Loucy (cell line): ENCODE results near the gene TTC21B.
A peak's percentile ranks its signal among the peaks of the same experiment; 100 is the strongest.

ENCODE experiments used
- H2AFZ ChIP-seq: fragments of 200-600 bp; sonication (generic); 2 replicates; pipeline ENCODE4 v1.6.0; 2016; ENCODE audit warnings: antibody characterized with exemption, mild to moderate bottlenecking, low read length, moderate library complexity
- H3F3A ChIP-seq: fragments of 200-600 bp; 2 replicates; pipeline ENCODE4 v1.6.0; 2016; ENCODE audit warnings: antibody characterized with exemption, low read depth, mild to moderate bottlenecking
- H3K27me3 ChIP-seq: fragments of 200-600 bp; sonication (generic); 2 replicates; pipeline ENCODE4 v1.6.1; 2014; ENCODE audit warnings: low read length, mild to moderate bottlenecking; ENCODE audit not compliant: insufficient read depth, poor library complexity, severe bottlenecking
- H3K36me3 ChIP-seq: fragments of 200-600 bp; sonication (generic); 2 replicates; pipeline ENCODE4 v1.6.1; 2016; ENCODE audit warnings: low read length; ENCODE audit not compliant: insufficient read depth
- H3K4me1 ChIP-seq: fragments of 200-600 bp; sonication (generic); 2 replicates; pipeline ENCODE4 v1.5.1; 2014; ENCODE audit warnings: low read length, mild to moderate bottlenecking; ENCODE audit not compliant: insufficient read depth, poor library complexity, severe bottlenecking
- H3K4me2 ChIP-seq: fragments of 200-600 bp; sonication (generic); 2 replicates; pipeline ENCODE4 v1.6.0; 2014; ENCODE audit warnings: antibody characterized with exemption, low read length, low read depth, mild to moderate bottlenecking; ENCODE audit not compliant: poor library complexity, severe bottlenecking
- H3K4me3 ChIP-seq: fragments of 200-600 bp; sonication (generic); 2 replicates; pipeline ENCODE4 v1.5.1; 2014; ENCODE audit warnings: low read length, mild to moderate bottlenecking, mixed read lengths; ENCODE audit not compliant: poor library complexity, severe bottlenecking
- H3K79me2 ChIP-seq: fragments of 200-600 bp; sonication (generic); 2 replicates; pipeline ENCODE4 v1.6.1; 2014; ENCODE audit warnings: low read length; ENCODE audit not compliant: insufficient read depth
- H3K9ac ChIP-seq: fragments of 200-600 bp; sonication (generic); 2 replicates; pipeline ENCODE4 v1.6.0; 2014; ENCODE audit warnings: mild to moderate bottlenecking, low read depth, low read length, moderate library complexity; ENCODE audit not compliant: poor library complexity, severe bottlenecking
- H3K9me2 ChIP-seq: fragments of 200-600 bp; sonication (generic); replicated peaks from 2 replicates; pipeline ENCODE4 v1.6.1; 2016; ENCODE audit warnings: low read depth, low read length, mixed read lengths
- H3K9me3 ChIP-seq: fragments of 200-600 bp; sonication (generic); 2 replicates; pipeline ENCODE4 v1.6.1; 2014; ENCODE audit warnings: mild to moderate bottlenecking, antibody characterized with exemption, low read length, low read depth; ENCODE audit not compliant: insufficient read depth
- H4K20me1 ChIP-seq: fragments of 200-600 bp; sonication (generic); 2 replicates; pipeline ENCODE4 v1.6.0; 2014; ENCODE audit warnings: antibody characterized with exemption, low read length, mild to moderate bottlenecking; ENCODE audit not compliant: insufficient read depth, poor library complexity, severe bottlenecking
- EZH2phosphoT487 ChIP-seq: fragments of 200-600 bp; IDR thresholded peaks from 2 replicates; pipeline ENCODE4 v1.6.1; 2018; ENCODE audit warnings: antibody characterized with exemption, mild to moderate bottlenecking, moderate library complexity, borderline replicate concordance
- TF ChIP-seq, protein P1 (sequence below): fragments of 200-600 bp; sonication (generic); conservative IDR thresholded peaks from 2 replicates; pipeline ENCODE4 v1.5.1; 2014; ENCODE audit warnings: mild to moderate bottlenecking, antibody characterized with exemption, low read length

Gene TTC21B

DNA sequence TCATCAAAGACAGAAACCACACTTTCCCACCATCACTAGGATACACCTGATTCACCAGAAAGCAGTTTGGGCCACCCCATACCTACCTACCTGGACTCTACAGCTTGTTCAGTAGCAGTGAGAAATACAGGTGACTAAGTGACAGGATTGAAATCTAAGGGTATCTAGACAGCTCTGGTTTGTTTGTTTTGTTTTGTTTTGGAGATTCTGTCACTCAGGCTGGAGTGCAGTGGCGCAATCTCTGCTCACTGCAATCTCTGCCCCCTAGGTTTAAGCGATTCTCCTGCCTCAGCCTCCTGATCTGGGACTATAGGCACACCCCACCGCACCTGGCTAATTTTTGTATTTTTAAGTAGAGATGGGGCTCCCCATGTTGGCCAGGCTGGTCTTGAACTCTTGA lies 3.1 kb downstream of the TTC21B start:
- Histone ChIP-seq H3K9me2 (no peaks in the 10 kb centered on the region), H3K4me3 (peak overlapping the region; percentile 93), H4K20me1 (peaks cover 28% of the 10 kb centered on the region), H3K79me2 (peaks cover 60% of the 10 kb centered on the region), H3K9me3 (no peaks in the 10 kb centered on the region), H3K4me2 (peak overlapping the region; percentile 86), H3K27me3 (no peaks in the 10 kb centered on the region), H3K9ac (no peak overlapping the region), H2AFZ (no peak overlapping the region), H3F3A (no peaks in the 10 kb centered on the region), H3K36me3 (peaks cover 5% of the 10 kb centered on the region; the same call in 1 of the 2 replicates), H3K4me1 (peaks cover 59% of the 10 kb centered on the region)
- TF ChIP-seq, protein P1, sequence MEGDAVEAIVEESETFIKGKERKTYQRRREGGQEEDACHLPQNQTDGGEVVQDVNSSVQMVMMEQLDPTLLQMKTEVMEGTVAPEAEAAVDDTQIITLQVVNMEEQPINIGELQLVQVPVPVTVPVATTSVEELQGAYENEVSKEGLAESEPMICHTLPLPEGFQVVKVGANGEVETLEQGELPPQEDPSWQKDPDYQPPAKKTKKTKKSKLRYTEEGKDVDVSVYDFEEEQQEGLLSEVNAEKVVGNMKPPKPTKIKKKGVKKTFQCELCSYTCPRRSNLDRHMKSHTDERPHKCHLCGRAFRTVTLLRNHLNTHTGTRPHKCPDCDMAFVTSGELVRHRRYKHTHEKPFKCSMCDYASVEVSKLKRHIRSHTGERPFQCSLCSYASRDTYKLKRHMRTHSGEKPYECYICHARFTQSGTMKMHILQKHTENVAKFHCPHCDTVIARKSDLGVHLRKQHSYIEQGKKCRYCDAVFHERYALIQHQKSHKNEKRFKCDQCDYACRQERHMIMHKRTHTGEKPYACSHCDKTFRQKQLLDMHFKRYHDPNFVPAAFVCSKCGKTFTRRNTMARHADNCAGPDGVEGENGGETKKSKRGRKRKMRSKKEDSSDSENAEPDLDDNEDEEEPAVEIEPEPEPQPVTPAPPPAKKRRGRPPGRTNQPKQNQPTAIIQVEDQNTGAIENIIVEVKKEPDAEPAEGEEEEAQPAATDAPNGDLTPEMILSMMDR, result no peak
- no peak for TF ChIP-seq EZH2phosphoT487

- H3K9ac ChIP-seq, result no peak overlapping the region
- H3K27me3 ChIP-seq, result no peaks in the 10 kb centered on the region
- TF ChIP-seq, protein P1, result no peak
- H3K9me2 ChIP-seq, result no peaks in the 10 kb centered on the region
- H3K36me3 ChIP-seq, result peaks cover 75% of the 10 kb centered on the region
- no peak overlapping the region for H3K4me3 ChIP-seq
- H3K79me2 ChIP-seq, result peaks cover 4% of the 10 kb centered on the region; the same call in 1 of the 2 replicates
- H3K9me3 ChIP-seq, result no peaks in the 10 kb centered on the region
- H3K4me2 ChIP-seq, result no peak overlapping the region
- H2AFZ ChIP-seq, result no peak overlapping the region
- H3F3A ChIP-seq, result no peaks in the 10 kb centered on the region
- peaks cover 4% of the 10 kb centered on the region for H3K4me1 ChIP-seq
- no peaks in the 10 kb centered on the region for H4K20me1 ChIP-seq
Observed at GRCh38 chr2:165941827-165942226, 11.7 kb downstream of the TTC21B start.

DNA sequence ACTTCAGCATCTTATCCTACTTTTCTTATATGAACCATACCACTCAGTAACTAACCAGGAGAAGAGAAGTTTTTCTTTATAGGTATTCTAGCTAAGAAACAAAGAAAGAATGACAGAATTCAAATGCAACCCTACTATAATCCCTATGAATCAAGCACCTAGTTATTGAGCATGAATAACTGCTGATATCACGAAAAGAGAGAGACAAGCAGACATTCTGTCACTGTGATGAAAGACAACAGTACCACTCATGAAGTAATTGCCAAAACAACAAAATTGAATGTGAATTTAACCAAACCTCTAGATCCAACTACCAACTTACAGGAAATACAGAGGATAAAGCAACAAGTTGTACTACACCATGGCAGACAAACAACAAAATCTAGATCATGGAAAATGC lies 15.3 kb downstream of the TTC21B start:
- Histone ChIP-seq H3K79me2 (peaks cover 12% of the 10 kb centered on the region; the same call in 1 of the 2 replicates), H3K27me3 (no peaks in the 10 kb centered on the region), H3K36me3 (peaks cover 68% of the 10 kb centered on the region), H3K9me3 (no peaks in the 10 kb centered on the region), H3K4me3 (no peak overlapping the region), H3K9ac (no peak overlapping the region), H3K4me2 (no peak overlapping the region), H3K4me1 (peaks cover 6% of the 10 kb centered on the region), H3F3A (no peaks in the 10 kb centered on the region), H2AFZ (no peak overlapping the region), H4K20me1 (no peaks in the 10 kb centered on the region), H3K9me2 (no peaks in the 10 kb centered on the region)
- no peak for TF ChIP-seq EZH2phosphoT487
- TF ChIP-seq, protein P1, result no peak
